ENCODE measurements around the gene SEMA5A. TPM values are rescaled to one million over a fixed set of nuclear protein-coding genes. Genes with fewer than 3 reads are reported as not detected.

SEMA5A gene
- polyA plus RNA-seq, 1 donor from 2014 or later: 3.2 TPM

- peaks cover 2% of the 10 kb centered on the region for H3K79me2 ChIP-seq (replicated peaks; ENCODE audit: insufficient read depth, low read length)
- H3K4me3 ChIP-seq (ENCODE audit: low read length): no peak overlapping the region
- H3K27me3 ChIP-seq (ENCODE audit: insufficient read depth, low read depth, low read length): no peaks in the 10 kb centered on the region
- no peak overlapping the region for H3K4me2 ChIP-seq (ENCODE audit: low read length)
- TF ChIP-seq EZH2 (IDR thresholded peaks at IDR 0.05; ENCODE audit: borderline replicate concordance, insufficient read depth, low read length, poor library complexity, severe bottlenecking) (no peak), RAD21 (conservative IDR thresholded peaks at IDR 0.05) (no peak), REST (IDR thresholded peaks at IDR 0.05; ENCODE audit: borderline replicate concordance) (no peak), CTCF (IDR thresholded peaks at IDR 0.05; ENCODE audit: poor library complexity, severe bottlenecking) (no peak), SMC3 (conservative IDR thresholded peaks at IDR 0.05; ENCODE audit: poor library complexity) (no peak), TAF1 (IDR thresholded peaks at IDR 0.05; ENCODE audit: low read depth) (no peak), POLR2AphosphoS5 (IDR thresholded peaks at IDR 0.05) (no peak), EP300 (conservative IDR thresholded peaks at IDR 0.05; ENCODE audit: poor library complexity, severe bottlenecking) (no peak), MXI1 (conservative IDR thresholded peaks at IDR 0.05; ENCODE audit: poor library complexity, severe bottlenecking) (no peak)
- H3K27ac ChIP-seq (ENCODE audit: low read length): no peak overlapping the region
- H3F3A ChIP-seq (ENCODE audit: insufficient read depth, low read length, poor library complexity, severe bottlenecking): no peaks in the 10 kb centered on the region
- H3K36me3 ChIP-seq (ENCODE audit: insufficient read depth, low read length): no peaks in the 10 kb centered on the region
- H3K9me3 ChIP-seq (ENCODE audit: low read length): no peaks in the 10 kb centered on the region
- H3K9ac ChIP-seq (ENCODE audit: low read length): no peak overlapping the region
- H2AFZ ChIP-seq (ENCODE audit: low read depth, low read length): no peak overlapping the region
- no peaks in the 10 kb centered on the region for H3K9me2 ChIP-seq (ENCODE audit: insufficient read depth, low read length)
- H4K20me1 ChIP-seq (ENCODE audit: insufficient read depth): no peaks in the 10 kb centered on the region
These were observed 8.4 kb downstream of the SEMA5A start for GRCh38 chr5:9537223-9538141.

- Histone ChIP-seq H3K9me2 (ENCODE audit: insufficient read depth, low read length) (no peaks in the 10 kb centered on the region), H3K4me2 (ENCODE audit: low read length) (no peak overlapping the region), H3K79me2 (replicated peaks; ENCODE audit: insufficient read depth, low read length) (no peaks in the 10 kb centered on the region), H3K9me3 (ENCODE audit: low read length) (no peaks in the 10 kb centered on the region), H2AFZ (ENCODE audit: low read depth, low read length) (no peak overlapping the region), H3K9ac (ENCODE audit: low read length) (no peak overlapping the region), H3K27me3 (ENCODE audit: insufficient read depth, low read depth, low read length) (no peaks in the 10 kb centered on the region), H3K4me3 (ENCODE audit: low read length) (no peak overlapping the region), H3F3A (ENCODE audit: insufficient read depth, low read length, poor library complexity, severe bottlenecking) (no peaks in the 10 kb centered on the region), H4K20me1 (ENCODE audit: insufficient read depth) (no peaks in the 10 kb centered on the region), H3K27ac (ENCODE audit: low read length) (no peak overlapping the region), H3K36me3 (ENCODE audit: insufficient read depth, low read length) (no peaks in the 10 kb centered on the region)
- no peak for TF ChIP-seq TAF1 (IDR thresholded peaks at IDR 0.05; ENCODE audit: low read depth)
- no peak for TF ChIP-seq EZH2 (IDR thresholded peaks at IDR 0.05; ENCODE audit: borderline replicate concordance, insufficient read depth, low read length, poor library complexity, severe bottlenecking)
- TF ChIP-seq MXI1 (conservative IDR thresholded peaks at IDR 0.05; ENCODE audit: poor library complexity, severe bottlenecking): no peak
- no peak for TF ChIP-seq REST (IDR thresholded peaks at IDR 0.05; ENCODE audit: borderline replicate concordance)
- TF ChIP-seq SMC3 (conservative IDR thresholded peaks at IDR 0.05; ENCODE audit: poor library complexity): no peak
- no peak for TF ChIP-seq EP300 (conservative IDR thresholded peaks at IDR 0.05; ENCODE audit: poor library complexity, severe bottlenecking)
- no peak for TF ChIP-seq CTCF (IDR thresholded peaks at IDR 0.05; ENCODE audit: poor library complexity, severe bottlenecking)
- TF ChIP-seq RAD21 (conservative IDR thresholded peaks at IDR 0.05): no peak
- TF ChIP-seq POLR2AphosphoS5 (IDR thresholded peaks at IDR 0.05): no peak
These were observed 9.2 kb downstream of the SEMA5A start for GRCh38 chr5:9536717-9537116.
